Activated CD4-positive, alpha-beta T cell treated with anti-CD3 and anti-CD28 coated beads, Interleukin-2, Interleukin-6, amounts not matched to agents 100 ng/mL and 50 ng/mL, durations not matched to agents 16 hours and 8 hours (primary cell): ENCODE results near the gene LRP6.
"Not testable (repeated sequence)": the region's sequence is repeated elsewhere in the genome, so short reads cannot be mapped to it uniquely, and the experiment has no call there.

Experiments used
- DNase-seq: peaks from one replicate; pipeline ENCODE4 v3.0.0-alpha.2; 2020

LRP6 gene

DNA sequence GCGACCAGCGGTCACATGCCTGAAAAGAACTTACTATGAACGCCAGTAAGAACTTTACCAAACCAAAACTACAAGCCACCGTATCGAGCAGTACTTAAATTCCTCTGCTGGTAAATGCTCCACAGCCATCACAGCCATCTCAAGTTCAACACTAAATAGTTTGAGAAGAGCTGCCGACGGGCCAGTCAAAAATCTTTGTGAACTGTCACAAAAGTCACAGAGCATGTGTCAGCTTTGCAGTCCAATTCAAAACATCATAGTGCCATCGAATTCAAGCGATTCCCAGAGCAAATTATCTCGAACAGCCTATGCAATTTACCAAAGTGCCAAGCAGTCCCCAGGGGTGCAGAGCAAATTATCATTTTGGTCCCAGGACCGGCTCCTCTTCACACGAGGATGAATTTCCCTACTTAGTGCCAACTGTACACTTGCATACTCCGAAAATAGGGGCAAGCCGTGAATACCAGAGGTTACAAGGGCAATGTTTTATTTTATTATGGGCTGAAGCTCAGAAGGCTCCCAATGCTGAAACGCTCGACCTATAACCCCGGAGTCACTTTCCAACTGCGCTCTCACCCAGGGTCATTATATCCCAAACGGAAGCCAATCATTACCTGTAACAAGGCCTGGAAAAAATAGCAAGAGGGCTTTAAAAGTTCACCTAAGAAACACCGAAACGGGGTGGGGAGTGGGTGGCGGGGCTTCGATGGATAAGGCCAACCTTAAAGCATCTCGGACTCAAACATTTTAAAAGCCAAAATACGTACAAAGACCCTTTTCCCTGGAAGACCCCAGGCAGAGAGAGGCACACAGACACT, 1.1 kb downstream of the LRP6 start:
- no peak for DNase-seq

DNA sequence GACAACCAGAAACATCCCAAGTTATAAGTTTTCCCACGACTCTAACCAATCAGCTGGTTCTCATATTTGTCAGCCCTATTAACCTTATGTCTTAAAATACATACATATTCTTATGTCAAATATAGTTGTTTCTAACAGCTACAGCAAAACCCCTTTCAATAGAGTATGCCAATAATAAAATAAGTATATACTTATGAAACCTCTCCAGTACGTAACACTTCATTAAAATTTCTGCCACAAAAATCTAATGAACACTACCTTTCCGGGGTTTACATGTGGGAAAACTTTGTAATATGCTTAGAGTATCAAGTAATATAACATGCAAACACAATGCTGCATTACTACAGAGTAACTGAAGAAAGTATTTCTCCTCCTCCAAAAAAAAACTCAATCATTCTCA, 1.8 kb downstream of the LRP6 start:
- no peak for DNase-seq

DNA sequence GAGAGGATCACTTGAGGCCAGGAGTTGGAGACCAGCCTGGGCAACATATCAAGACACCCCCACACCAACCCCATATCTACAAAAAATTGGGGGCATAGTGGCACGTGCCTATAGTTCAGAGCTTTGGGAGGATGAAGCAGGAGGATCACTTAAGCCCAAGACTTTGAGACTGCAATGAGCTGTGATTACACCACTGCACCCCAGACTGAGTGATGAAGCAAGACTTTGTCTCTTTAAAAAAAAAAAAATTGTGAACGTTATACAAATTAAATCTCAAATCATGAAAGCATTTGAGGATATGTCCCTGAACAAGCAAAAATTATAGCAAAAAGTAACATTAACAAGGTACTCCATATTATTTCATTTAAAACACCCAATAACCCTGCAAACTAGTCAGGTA, 2.9 kb downstream of the LRP6 start:
- DNase-seq: no peak

DNA sequence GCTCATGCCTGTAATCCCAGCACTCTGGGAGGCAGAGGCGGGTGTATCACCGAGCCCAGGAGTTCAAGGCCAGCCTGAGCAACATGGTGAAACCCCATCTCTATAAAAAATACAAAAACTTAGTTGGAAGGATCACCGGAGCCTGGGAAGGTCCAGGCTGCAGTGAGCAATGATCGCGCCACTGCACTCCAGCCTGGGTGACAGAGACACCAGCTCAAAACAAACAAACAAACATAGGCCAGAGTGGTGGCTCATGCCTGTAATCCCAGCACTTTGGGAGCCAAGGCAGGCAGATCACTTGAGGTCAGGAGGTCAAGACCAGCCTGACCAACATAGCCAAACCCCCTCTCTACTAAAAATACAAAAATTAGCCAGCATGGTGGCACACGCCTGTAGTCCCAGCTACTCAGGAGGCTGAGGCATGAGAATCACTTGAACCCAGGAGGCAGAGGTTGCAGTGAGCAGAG, 10.5 kb downstream of the LRP6 start:
- not testable (repeated sequence) for DNase-seq

DNA sequence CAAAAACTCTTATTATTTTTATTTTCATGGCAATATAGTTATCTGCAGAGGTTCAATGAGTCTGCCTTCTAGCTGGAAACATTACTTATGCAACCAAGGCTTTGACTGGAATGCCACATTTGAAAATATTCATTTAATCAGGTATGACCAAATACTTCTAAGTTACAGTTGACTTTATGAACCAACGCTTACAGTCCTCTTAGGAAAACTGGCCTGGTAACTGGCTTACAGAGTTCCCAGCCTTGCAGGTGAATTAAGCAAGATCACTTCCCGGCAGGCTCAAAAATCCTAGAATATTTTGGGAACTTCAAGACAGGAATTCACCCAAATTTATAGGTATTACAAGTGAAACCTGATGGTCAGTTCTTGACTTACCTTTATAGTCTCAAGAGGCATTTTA, 12.3 kb downstream of the LRP6 start:
- no peak for DNase-seq

DNA sequence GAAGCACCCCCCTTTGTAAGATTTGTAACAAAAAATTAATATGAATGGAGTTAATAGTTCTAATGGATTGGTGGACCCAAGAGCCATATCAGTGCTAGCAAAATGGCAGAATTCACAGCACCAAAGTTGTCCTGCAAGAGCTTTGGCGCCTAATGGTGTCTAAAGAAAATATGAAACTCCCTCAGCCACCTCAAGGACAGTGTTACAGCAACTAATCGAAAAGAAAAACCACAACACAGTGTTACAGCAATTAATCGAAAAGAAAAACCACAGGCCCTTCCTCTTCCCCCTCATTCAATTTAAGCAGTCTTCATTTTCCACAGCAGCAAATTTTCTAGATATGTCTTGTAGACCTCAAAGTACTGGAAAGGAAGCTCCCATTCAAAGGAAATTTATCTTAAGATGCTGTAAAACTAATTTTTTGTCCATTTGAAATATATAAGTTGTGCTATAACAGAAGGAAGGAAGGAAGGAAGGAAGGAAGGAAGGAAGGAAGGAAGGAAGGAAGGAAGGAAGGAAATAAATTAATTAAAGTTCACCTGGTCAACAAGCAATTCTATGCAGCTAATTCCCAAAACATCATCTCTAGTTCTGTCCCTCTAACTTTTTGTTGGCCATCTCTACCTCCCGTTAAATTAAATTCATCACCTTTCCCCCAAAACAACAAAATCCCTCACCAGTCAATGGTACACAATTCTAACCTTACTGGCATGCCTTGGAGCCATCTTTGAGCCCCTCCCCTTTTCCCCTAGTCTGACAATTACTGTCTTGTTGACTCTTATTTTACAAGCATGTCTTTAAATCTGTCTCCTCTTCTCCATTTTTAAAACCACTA, 17.4 kb downstream of the LRP6 start:
- DNase-seq: no peak

DNA sequence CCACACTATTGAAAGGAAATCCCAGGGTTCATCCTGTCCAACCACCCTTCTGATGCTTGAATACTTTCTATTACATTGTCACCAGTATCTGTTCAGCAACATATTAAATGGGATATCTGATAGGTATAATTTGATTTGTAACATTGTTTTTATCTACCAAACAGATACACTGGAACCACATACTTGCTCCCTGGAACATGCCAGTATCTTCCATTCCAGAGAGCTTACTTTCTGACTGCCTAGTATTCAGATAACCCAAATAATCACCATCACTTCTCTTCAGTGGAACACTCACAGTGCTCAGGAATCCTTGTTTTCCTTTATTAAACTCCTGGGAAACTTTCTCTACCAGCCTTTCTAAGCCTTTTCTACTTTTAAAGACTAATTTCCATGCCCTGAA, 19.3 kb downstream of the LRP6 start:
- DNase-seq: no peak

DNA sequence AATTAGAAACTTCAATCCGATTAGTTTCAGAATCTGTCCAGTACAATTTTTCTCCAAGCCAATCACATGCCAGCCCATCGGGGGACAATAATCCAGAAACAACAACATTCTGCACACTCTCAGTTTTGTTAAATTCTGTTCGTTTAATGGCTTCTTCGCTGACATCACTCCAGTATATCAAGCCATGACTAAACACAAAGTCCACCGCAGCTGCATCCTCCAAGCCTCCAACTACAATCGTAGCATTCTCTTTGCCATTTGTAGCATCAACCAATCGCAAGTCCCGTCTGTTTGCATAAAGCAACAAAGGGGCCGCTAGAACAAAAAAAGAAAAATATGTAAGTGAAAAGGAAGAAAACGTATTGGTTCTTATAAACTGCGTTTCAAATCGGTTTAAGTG, 22.5 kb downstream of the LRP6 start:
- no peak for DNase-seq

DNA sequence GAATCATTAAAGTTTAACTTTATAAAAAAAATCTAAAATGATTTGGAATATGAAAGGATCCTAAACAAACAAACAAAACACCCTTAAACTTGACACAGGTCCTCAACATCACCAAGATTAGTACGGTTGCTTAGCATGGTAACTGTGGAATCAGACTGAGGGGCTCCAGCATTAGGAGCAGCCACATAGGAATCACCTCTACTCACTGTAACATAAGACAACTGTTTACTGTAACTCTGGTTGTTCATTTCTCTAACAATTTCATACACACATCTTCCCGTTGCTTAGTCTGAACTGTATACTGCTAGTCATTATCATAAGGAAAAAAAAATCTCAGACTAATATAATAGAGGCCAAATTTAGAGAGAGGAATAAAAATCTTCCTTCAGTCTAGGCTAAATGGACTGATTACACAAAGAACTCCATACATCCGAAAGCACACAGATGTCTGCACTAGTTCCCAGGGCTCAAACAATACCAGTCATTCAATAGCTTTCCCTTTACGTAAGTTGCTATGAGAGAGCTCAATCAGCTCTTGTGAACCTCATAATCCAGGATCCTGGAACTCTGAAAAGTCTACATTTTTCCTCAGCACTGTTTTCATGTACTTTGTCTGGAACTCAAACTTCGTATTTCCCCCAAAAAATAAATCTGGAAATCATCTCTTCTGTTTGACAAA, 26.0 kb downstream of the LRP6 start:
- DNase-seq: no peak

DNA sequence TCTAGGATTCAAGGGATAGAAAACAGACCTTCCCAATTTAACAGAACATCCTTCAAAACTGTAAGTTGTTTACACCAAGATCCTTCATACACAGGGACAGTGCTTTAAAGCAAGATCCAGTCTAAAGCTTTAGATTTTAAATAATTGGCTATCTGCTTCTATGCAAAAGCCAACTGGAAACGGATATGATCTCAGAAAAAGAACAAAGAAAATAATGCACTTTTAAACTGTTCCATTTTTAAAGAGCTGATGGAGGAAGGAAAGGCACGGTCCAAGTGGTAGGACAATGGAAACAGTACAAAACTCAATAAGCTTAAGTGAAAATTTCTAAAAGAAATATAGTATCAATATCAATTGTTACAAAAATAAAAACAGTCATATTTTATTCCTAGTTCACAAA, 27.7 kb downstream of the LRP6 start:
- no peak for DNase-seq

DNA sequence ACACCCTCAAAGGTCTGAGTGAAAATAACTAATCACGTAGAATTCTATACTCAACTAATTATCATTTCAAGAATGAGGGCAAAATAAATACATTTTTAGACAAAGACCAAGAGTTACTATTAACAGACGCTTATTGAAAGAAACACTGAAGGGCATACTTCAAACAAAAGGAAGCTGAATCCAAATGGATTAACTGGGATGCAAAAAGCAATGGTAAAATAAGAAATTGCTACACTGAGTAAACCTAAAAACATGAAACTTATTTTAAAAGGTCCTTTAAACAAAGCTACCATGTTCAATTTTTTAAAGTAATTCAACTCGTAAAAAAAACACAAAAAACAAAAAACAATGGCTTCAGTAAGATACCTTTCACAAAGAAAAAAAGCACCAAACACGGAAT, 28.2 kb downstream of the LRP6 start:
- no peak for DNase-seq

DNA sequence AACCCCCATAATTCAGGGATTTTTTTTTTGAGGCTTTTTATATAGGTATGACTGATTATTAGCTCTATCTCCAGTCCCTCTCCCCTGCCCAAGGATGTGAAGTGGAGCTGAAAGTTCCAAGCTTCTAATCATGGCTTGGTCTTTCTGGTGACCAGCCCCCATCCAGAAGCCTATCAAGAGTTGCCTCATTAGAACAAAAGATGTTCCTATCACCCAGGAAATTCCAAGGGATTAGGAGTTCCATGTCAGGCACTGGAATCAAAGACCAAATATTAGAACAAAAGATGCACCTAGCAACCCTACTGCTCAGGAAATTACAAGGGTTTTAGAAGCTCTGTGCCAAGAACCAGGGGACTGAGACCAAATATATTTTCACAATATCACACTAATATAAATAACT, 29.9 kb downstream of the LRP6 start:
- no peak for DNase-seq

DNA sequence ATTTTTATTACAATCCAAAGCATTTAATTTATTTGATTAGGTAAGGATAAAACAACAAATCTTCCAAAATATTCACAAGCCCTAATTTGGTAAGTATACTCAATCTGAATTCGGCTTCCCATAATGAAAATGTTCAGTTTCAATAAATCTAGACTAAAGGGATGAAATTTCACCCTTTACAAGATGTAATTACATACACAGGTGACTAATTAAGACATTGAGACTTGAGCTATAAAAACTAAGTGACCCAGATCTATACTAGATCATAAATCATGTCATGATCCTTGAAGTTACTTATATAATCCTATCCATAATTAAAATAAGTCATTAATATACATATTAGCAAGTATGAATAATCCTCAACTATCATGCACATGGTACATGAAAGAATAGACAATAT, 36.6 kb downstream of the LRP6 start:
- no peak for DNase-seq

DNA sequence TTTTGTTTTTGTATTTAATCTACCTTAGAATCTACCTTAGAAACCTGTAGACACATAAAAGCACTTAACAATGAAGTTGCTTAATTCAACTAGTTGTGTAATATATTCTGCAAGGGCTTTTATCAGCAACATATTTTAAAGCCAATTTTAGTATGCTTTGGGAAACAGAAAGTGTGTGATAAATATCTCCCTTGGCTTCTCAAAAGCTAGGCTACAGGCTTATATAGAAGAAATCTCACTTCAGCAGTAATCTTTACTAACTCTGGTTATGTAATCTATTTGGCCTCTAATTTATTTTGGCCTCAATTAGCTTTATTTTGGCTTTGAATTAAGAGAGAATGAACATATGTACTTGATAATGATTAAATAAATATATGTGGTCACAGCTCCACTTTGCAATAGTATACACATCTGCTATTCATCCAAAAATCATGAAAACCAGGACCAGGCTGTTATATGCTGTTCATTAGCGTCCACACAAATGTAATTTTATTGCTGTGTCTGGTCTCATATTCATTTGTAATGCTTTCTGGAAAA, 37.2 kb downstream of the LRP6 start:
- DNase-seq: no peak

DNA sequence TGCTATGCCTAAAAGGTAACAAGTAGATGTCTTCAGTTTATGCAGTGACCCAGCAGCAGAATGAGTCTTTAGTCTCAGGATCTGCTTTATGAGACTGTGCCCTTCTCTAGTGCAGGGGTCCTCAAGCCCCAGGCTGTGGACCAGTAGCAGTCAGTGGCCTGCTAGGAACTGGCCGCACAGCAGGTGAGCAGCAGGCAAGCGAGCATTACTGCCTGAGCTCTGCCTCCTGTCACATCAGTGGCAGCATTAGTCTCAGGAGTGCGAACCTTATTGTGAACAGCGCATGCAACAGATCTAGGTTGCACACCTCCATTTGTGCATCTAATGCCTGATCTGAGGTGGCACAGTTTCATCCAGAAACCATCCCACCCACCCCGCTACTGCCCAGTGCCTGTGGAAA, 38.4 kb downstream of the LRP6 start:
- no peak for DNase-seq

DNA sequence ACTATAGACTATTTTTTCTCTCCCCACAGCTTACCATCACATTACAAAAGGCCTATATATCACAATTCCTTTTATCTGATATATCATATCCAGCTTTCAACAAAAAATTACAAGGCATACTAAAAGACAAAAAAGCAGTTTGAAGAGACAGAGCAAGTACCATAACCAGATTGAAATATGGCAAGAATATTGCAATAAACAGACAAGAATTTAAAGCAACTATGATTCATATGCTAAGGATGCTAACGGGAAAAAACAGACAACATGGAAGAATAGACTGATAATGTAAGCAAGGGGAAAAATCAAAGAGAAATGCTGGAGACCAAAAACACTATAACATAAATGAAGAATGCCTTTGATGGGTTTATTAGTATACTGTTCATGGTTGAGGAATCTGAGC, 40.7 kb downstream of the LRP6 start:
- DNase-seq: no peak

DNA sequence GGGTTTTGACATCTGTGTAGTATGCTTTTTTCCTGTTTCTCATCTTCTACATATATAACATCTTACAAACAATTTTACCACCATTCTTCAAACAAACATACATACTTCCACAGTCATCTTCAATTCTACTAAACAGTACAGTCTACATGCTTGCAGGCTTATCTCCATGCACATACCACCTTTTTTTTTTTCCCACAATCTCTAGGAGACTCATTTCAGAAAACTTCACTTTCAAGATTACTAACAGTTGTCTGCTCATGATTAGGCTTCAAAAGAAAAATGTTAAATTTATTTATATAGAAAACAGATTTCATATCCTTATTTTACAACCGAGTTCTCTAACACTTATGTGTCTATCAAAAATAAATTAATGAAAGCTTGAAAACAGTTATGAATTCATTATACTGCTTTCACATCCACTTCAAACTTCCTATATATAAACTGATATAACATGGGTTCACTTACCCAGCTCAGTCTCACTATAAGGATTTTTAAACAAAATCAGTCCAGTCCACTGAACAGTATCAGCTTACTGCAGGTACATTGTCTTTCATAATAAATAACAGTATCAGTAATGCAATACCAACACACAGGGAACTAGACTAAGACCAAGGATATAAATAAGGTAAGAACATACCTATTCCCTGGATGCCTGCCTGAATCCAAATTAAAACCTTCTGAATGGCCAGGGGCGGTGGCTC, 42.5 kb downstream of the LRP6 start:
- no peak for DNase-seq

DNA sequence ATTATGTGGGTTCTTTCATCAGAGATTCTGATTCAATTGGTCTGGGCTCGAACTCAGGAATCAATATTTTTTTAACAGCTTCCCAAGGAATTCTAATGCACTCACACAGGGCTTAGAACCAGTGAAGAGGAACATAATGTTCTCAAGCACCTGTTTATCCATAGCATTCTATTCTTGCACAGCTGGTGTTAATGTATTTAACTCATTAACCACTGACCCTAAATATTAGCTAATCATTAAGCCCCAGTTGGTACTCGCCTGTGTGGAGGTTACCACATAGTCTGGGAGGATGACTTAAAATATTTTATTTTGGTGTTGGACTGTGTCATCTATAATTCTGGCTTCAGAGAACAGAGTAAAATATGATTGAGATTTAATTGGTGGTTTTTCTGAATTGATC, 45.3 kb downstream of the LRP6 start:
- DNase-seq: no peak

DNA sequence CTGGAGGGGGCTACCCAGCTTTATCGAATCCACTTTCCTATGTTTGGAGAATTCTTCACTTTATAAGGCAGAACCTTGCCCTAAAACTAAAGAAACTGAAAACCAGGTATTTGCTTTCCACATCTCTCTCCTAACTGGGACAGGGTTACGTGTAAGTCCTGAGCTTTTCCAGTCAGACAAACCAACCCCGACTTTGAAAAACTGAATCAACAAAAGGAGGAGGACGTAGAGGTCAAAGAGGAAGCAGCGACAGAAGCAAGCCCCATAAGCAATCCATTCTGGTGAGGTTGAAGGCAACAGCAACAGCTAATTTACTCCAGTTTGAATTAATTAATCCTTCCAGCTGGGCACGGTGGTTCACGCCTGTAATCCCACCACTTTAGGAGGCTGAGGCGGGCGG, 47.2 kb downstream of the LRP6 start:
- DNase-seq: no peak

DNA sequence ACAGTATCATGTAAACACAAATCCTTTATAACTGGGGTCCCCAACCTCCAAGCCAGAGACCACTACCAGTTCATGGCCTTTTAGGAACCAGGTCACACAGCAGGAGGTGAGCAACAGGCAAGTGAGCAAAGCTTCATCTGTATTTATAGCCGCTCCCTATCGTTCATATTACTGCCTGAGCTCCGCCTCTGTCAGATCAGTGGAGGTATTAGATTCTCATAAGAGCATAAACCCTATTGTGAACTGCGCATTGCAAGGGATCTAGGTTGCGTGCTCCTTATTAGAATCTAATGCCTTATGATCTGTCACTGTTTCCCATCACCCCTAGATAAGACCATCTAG, 49.9 kb downstream of the LRP6 start:
- no peak for DNase-seq

DNA sequence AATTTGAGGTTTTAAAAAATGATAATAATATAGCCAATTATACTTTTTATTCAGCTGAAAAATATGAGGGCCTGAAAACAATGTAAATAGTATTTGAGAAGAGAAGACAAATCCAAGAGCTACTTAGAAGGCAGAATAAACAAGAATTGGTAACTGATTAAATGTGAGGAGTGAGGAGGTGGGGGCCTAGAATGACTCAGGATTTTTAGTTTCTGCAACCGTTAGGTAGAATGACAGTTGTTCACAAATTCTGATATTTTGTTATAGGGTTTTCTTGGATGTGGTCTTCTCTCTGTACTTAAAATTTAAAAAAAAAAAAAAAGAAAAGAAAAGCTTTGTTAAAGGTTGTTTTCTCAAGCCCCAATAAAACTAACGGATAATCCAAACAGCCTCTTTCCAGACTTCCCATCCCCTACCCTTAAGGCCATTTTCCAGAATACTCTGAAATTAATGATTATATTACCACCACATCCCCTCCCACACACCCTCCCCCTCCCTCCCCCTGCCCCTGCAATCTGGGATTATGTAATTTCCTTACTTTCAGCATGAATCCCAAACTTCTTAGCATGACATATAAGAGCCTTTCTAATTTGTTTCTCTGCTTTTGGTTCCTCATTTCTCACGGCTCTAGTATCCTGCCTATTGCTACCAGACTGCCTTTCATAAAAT, 50.4 kb downstream of the LRP6 start:
- DNase-seq: no peak

DNA sequence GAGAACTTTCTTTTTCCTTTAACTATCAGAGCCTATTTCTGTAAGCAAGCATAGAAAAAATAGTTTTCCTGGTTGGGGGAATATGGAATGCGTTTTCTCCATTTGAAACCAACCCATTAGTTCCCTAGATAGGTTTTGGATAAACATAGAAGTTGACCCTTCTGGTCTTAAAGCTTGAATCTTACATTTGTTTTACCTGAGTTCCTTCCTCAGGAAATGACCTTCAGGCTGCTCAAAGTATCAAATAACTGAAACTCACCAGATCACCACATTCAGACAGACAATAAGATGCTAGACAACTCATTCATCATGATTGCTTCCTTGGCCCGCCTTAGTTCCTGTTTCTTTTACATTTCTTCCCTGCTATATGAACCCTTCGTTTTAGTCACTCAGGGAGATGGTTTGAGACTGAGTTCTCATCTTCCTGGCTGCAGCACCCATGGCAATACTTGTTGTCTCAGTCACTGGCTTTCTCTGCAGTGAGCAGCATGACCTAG, 52.2 kb downstream of the LRP6 start:
- no peak for DNase-seq
